Aorta (tissue), 5 donors: Measurements from ENCODE around the gene STPG4. TPM values are rescaled to one million over a fixed set of nuclear protein-coding genes. Genes with fewer than 3 reads are reported as not detected.

ENCODE experiments used
- ATAC-seq: fragments of 200-7000 bp; cut with Tn5 transposase; one replicate; pipeline ENCODE4 v1.9.1; 2022; ENCODE audit warnings: moderate library complexity; ENCODE audit not compliant: low FRiP score
- DNase-seq, 2 donors: peaks; one replicate each; pipeline ENCODE4 v3.0.0-alpha.2; 2020
- H3K27ac ChIP-seq, 2 donors: one replicate each; pipeline ENCODE4 v1.5.1; 2013; ENCODE audit warnings: low read length in 2 of 2, mild to moderate bottlenecking in 2 of 2, moderate library complexity in 2 of 2, control low read depth in 1 of 2, inconsistent platforms in 1 of 2, low read depth in 1 of 2
- H3K27me3 ChIP-seq, 2 donors: one replicate each; pipeline ENCODE4 v1.6.1; 2013; ENCODE audit warnings: control low read depth in 1 of 2, low read length in 1 of 2, mild to moderate bottlenecking in 1 of 2, moderate library complexity in 1 of 2; ENCODE audit not compliant: insufficient read depth in 2 of 2, control insufficient read depth in 1 of 2
- H3K36me3 ChIP-seq, 2 donors: one replicate each; pipeline ENCODE4 v1.6.1; 2013; ENCODE audit warnings: control low read depth in 1 of 2, low read length in 1 of 2, mild to moderate bottlenecking in 1 of 2; ENCODE audit not compliant: insufficient read depth in 2 of 2, control insufficient read depth in 1 of 2
- H3K4me1 ChIP-seq, 2 donors: one replicate each; pipeline ENCODE4 v1.6.1; 2013; ENCODE audit warnings: low read length in 2 of 2, control low read depth in 1 of 2, mild to moderate bottlenecking in 1 of 2, moderate library complexity in 1 of 2; ENCODE audit not compliant: insufficient read depth in 2 of 2, control insufficient read depth in 1 of 2
- H3K4me3 ChIP-seq, 2 donors: one replicate each; pipeline ENCODE4 v1.5.1; 2013; ENCODE audit warnings: low read length in 2 of 2, control low read depth in 1 of 2, mild to moderate bottlenecking in 1 of 2
- H3K9me3 ChIP-seq: one replicate; pipeline ENCODE4 v1.6.1; 2013; ENCODE audit warnings: mild to moderate bottlenecking, low read length; ENCODE audit not compliant: control insufficient read depth
- WGBS, 2 donors: extraction: QIAGEN DNeasy Blood & Tissue Kit; methylation state at CpG; one replicate each; pipeline ENCODE4 v1.1.7; 2013; 5-methylcytosine and 5-hydroxymethylcytosine counted together
- intact Hi-C, 2 donors: fragments of 100-400 bp; cut with DNase I; formaldehyde crosslinking; loops; one replicate each; pipeline versions ENCODE4 v1.14.2 to v1.15.0; 2022
- polyA plus RNA-seq, 2 donors: library from polyadenylated mRNA; stranded (reverse); fragments of 200-250 nt; gene quantifications; one replicate each; pipeline ENCODE4 v1.2.3, GENCODE V29; 2013
- total RNA-seq, 2 donors: library from RNA; stranded (reverse); fragmentation: NEBNext Ultra II Directional; extraction: Animal tissue kit (Norgen Biotek cat#: 25700); gene quantifications; one replicate each; pipeline ENCODE4 v1.2.1, GENCODE V29; 2021
- donor health status: healthy with polysubstance abuse.
- donor health status: Bipolar disorder and iron deficiency.
- donor health status: DM: no; HTN: no; CAD: no.
- donor health status: DM: no; HTN: no; CAD: no.
- donor health status: DM: yes; HTN: yes; CAD: no.

STPG4 gene
- total and polyA plus RNA-seq, 4 donors: 0.51 to 0.90 (median 0.75) TPM; not detected in 1

GRCh38 chr2:47076586-47077441 is 78.3 kb downstream of the STPG4 start:
- intact Hi-C loops: loop anchor here in 1 of 2 donors (1.0 kb wide), 1 partner anchor 92 kb away; no protein-coding TSS in a partner anchor
- peak; percentile 84 to 86 for DNase-seq
- peak overlapping the region; percentile 50 to 93 for H3K27ac ChIP-seq

GRCh38 chr2:47076126-47076506 is 79.0 kb downstream of the STPG4 start:
- peaks cover 2 to 6% of the 10 kb centered on the region in 2 donors for H3K4me1 ChIP-seq

More at GRCh38 chr2:47076586-47077441, 78.3 kb downstream of the STPG4 start:
- 23 to 29% methylated on average over 12 of the region's 12 CpGs for WGBS, 2 donors
- peaks cover 0 to 6% of the 10 kb centered on the region in 2 donors for H3K4me1 ChIP-seq
- peak; percentile 57 for ATAC-seq
- H3K27me3 ChIP-seq: no peaks in the 10 kb centered on the region
- H3K36me3 ChIP-seq: no peaks in the 10 kb centered on the region
- no peaks in the 10 kb centered on the region for H3K9me3 ChIP-seq
- H3K4me3 ChIP-seq: no peak overlapping the region

GRCh38 chr2:47075361-47076125 is 79.6 kb downstream of the STPG4 start:
- Histone ChIP-seq H3K4me3 (no peak overlapping the region), H3K36me3 (no peaks in the 10 kb centered on the region), H3K4me1 (peaks cover 4 to 6% of the 10 kb centered on the region in 2 donors), H3K27me3 (no peaks in the 10 kb centered on the region), H3K27ac (peak overlapping the region in 1 of 2 donors; percentile 89), H3K9me3 (no peaks in the 10 kb centered on the region)
- ATAC-seq: no peak
- intact Hi-C loops: loop anchor here in 1 of 2 donors (1.0 kb wide), 1 partner anchor 90 kb away; no protein-coding TSS in a partner anchor
- DNase-seq: peak; percentile 40 to 50
- 52 to 71% methylated on average over 6 of the region's 6 CpGs for WGBS, 2 donors

More at GRCh38 chr2:47076126-47076506, 79.0 kb downstream of the STPG4 start:
- Histone ChIP-seq H3K27me3 (no peaks in the 10 kb centered on the region), H3K36me3 (no peaks in the 10 kb centered on the region), H3K27ac (peak overlapping the region; percentile 50 to 89), H3K4me3 (no peak overlapping the region), H3K9me3 (no peaks in the 10 kb centered on the region)
- WGBS, 2 donors: 92 to 93% methylated on average over 8 of the region's 8 CpGs
- intact Hi-C loops: loop anchor here in 1 of 2 donors (1.0 kb wide), 1 partner anchor 91 kb away; no protein-coding TSS in a partner anchor
- DNase-seq (no peak), ATAC-seq (no peak)

DNA sequence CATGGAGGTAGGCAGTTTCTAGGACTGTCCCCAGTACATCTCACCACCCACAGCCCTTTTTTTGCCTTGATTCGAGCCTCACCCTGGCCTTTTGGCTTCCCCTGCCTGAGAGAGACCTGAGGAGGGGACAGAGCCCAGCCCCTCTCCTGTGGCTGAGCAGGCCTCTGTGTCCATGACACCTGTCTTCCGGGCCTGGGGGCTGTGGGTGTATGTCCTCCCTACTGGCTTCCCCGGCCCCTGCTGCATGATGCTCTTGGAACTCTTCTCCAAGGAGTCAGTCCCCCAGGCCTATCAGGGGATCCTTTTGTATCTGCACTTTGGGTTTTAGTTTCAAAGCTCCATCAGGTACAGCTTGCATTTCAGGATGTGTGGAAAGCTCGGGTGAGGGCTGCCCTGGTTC is 80.4 kb downstream of the STPG4 start:
- DNase-seq (peak; percentile 42 to 69), ATAC-seq (no peak)
- intact Hi-C loops: no loop called here
- Histone ChIP-seq H3K27me3 (no peaks in the 10 kb centered on the region), H3K36me3 (no peaks in the 10 kb centered on the region), H3K9me3 (no peaks in the 10 kb centered on the region), H3K4me3 (no peak overlapping the region), H3K4me1 (peaks cover 6% of the 10 kb centered on the region in 2 donors), H3K27ac (peak overlapping the region in 1 of 2 donors; percentile 4)
- 85 to 89% methylated on average over 4 of the region's 4 CpGs for WGBS, 2 donors

- 85 to 90% methylated on average over 16 of the region's 16 CpGs for WGBS, 2 donors
- Histone ChIP-seq H3K27me3 (no peaks in the 10 kb centered on the region), H3K9me3 (no peaks in the 10 kb centered on the region), H3K4me1 (peaks cover 6% of the 10 kb centered on the region in 2 donors), H3K4me3 (no peak overlapping the region), H3K36me3 (no peaks in the 10 kb centered on the region), H3K27ac (peak overlapping the region in 1 of 2 donors; percentile 74)
- intact Hi-C loops: no loop called here
- DNase-seq: peak; percentile 54 to 69
- no peak for ATAC-seq
Observed at GRCh38 chr2:47073641-47074040, 81.5 kb downstream of the STPG4 start.

- Histone ChIP-seq H3K4me3 (no peak overlapping the region), H3K27ac (peak overlapping the region in 1 of 2 donors; percentile 74), H3K27me3 (no peaks in the 10 kb centered on the region), H3K9me3 (no peaks in the 10 kb centered on the region), H3K36me3 (no peaks in the 10 kb centered on the region), H3K4me1 (peaks cover 6% of the 10 kb centered on the region in 2 donors)
- intact Hi-C loops: no loop called here
- ATAC-seq (no peak), DNase-seq (no peak)
- WGBS, 2 donors: 86 to 90% methylated on average over 9 of the region's 9 CpGs
Observed at GRCh38 chr2:47073217-47073616, 81.9 kb downstream of the STPG4 start.

DNA sequence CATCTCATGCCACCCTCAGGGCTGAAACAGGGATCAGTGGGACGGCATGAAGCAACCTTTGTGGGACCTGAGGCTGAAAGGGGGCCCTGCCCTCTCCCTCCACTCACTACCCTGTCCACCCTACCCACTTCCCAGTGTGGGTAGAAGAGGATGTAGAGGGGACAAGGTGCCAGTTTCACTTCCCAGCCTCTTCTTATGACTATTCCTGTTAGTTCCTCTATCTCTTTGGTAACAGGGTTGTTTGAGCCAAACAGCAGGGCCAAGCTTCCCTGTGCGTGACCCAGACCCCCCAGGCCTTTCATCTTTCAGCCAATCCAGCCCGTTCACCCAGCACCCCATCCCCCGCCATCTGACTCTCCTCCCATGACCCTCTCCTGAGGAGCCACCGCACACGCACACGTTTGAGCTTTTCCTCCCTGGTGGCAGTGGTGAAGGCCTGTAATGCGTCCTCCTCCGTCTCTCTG is 82.3 kb downstream of the STPG4 start:
- intact Hi-C loops: no loop called here
- Histone ChIP-seq H3K4me1 (peaks cover 6% of the 10 kb centered on the region in 2 donors), H3K4me3 (no peak overlapping the region), H3K27me3 (no peaks in the 10 kb centered on the region), H3K9me3 (no peaks in the 10 kb centered on the region), H3K27ac (peak overlapping the region; percentile 30 to 74), H3K36me3 (no peaks in the 10 kb centered on the region)
- peak; percentile 27 for ATAC-seq
- peak in 1 of 2 donors; percentile 88 for DNase-seq
- 75 to 78% methylated on average over 9 of the region's 9 CpGs for WGBS, 2 donors

GRCh38 chr2:47072018-47072691 is 83.0 kb downstream of the STPG4 start:
- ATAC-seq (peak; percentile 86), DNase-seq (peak; percentile 96)
- no peaks in the 10 kb centered on the region for H3K36me3 ChIP-seq
- peak overlapping the region; percentile 45 to 74 for H3K27ac ChIP-seq
- intact Hi-C loops: no loop called here
- H3K4me3 ChIP-seq: no peak overlapping the region
- H3K4me1 ChIP-seq: peaks cover 5 to 6% of the 10 kb centered on the region in 2 donors
- H3K9me3 ChIP-seq: no peaks in the 10 kb centered on the region
- H3K27me3 ChIP-seq: no peaks in the 10 kb centered on the region
- 25 to 29% methylated on average over 28 of the region's 28 CpGs for WGBS, 2 donors
